ENCODE data around the gene FGFR4.

DNA sequence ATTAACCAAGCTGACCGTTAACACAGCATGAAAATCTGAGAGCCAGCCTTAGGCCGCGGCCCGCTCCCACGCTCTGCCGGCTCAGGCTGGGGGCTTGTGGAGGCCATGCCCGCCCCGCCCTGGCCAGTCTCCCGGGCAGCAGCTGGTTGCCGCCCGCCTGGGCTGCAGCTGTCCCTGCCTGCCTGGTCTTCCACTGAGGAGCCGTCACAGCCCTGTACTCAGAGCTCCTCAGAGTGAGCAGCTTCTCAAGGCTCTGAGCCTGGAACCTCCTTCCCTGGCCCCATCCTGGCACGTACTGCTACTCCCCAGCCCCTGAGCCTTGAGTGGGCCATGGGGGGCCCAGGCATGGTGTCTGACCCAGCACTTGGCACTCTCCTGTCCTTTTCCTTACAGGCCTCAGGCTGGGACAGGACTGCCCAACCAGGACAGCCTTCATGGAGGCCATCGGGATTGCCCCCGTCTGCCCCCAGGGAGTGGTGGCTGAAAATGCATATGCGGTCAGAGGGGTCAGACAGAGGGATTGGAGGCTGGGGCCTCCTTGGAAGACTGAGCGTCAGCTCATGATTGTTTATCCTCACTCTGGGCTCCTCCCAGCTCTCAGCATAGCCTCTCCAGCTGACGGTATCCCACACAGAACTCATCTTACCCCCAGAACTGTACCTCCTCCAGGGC is 11.9 kb downstream of the FGFR4 start:
- TF ChIP-seq, protein P1, sequence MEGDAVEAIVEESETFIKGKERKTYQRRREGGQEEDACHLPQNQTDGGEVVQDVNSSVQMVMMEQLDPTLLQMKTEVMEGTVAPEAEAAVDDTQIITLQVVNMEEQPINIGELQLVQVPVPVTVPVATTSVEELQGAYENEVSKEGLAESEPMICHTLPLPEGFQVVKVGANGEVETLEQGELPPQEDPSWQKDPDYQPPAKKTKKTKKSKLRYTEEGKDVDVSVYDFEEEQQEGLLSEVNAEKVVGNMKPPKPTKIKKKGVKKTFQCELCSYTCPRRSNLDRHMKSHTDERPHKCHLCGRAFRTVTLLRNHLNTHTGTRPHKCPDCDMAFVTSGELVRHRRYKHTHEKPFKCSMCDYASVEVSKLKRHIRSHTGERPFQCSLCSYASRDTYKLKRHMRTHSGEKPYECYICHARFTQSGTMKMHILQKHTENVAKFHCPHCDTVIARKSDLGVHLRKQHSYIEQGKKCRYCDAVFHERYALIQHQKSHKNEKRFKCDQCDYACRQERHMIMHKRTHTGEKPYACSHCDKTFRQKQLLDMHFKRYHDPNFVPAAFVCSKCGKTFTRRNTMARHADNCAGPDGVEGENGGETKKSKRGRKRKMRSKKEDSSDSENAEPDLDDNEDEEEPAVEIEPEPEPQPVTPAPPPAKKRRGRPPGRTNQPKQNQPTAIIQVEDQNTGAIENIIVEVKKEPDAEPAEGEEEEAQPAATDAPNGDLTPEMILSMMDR (conservative IDR thresholded peaks at IDR 0.05) = no peak
- TF ChIP-seq EZH2 (IDR thresholded peaks at IDR 0.05; ENCODE audit: low read depth) = no peak
